ENCODE results near the gene TPPP. TPM values are rescaled to one million over a fixed set of nuclear protein-coding genes. Genes with fewer than 3 reads are reported as not detected.

The TPPP gene
- total RNA-seq, 1 experiment from 2014 or later = 0.12 TPM

GRCh38 chr5:673161-673830 is 19.9 kb downstream of the TPPP start:
- POLR2A ChIA-PET = interaction anchor here (0.6 to 0.9 kb wide), 3 partner anchors 157 to 227 kb away, joined by 3 to 4 read pairs (median 3); no protein-coding TSS in a partner anchor
- no peak overlapping the region for H3K4me3 Mint-ChIP-seq (ENCODE audit: unreplicated experiment)
- BruUV-seq (replicated peaks) = no TSS peak
- peaks cover 13% of the 10 kb centered on the region for H3K4me1 Mint-ChIP-seq (ENCODE audit: insufficient read depth, unreplicated experiment)
- TF ChIP-seq, protein P1, sequence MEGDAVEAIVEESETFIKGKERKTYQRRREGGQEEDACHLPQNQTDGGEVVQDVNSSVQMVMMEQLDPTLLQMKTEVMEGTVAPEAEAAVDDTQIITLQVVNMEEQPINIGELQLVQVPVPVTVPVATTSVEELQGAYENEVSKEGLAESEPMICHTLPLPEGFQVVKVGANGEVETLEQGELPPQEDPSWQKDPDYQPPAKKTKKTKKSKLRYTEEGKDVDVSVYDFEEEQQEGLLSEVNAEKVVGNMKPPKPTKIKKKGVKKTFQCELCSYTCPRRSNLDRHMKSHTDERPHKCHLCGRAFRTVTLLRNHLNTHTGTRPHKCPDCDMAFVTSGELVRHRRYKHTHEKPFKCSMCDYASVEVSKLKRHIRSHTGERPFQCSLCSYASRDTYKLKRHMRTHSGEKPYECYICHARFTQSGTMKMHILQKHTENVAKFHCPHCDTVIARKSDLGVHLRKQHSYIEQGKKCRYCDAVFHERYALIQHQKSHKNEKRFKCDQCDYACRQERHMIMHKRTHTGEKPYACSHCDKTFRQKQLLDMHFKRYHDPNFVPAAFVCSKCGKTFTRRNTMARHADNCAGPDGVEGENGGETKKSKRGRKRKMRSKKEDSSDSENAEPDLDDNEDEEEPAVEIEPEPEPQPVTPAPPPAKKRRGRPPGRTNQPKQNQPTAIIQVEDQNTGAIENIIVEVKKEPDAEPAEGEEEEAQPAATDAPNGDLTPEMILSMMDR (IDR thresholded peaks at IDR 0.05; ENCODE audit: unreplicated experiment) = no peak
- intact Hi-C loops (cut with micrococcal nuclease) = loop anchor here (5.0 to 10.0 kb wide), 2 partner anchors 182 to 494 kb away; partner anchors contain the start of gene ZDHHC11
- CTCF ChIA-PET = interaction anchor here (0.6 to 6.5 kb wide), 3 partner anchors 230 to 791 kb away, joined by 3 to 63 read pairs (median 3); no protein-coding TSS in a partner anchor
- DNase-seq (ENCODE audit: unreplicated experiment) = no peak
- H3K36me3 Mint-ChIP-seq (ENCODE audit: insufficient read depth, unreplicated experiment) = no peaks in the 10 kb centered on the region
- H3K27ac Mint-ChIP-seq (ENCODE audit: low read depth, unreplicated experiment) = peak overlapping the region; percentile 57
- no peaks in the 10 kb centered on the region for H3K27me3 Mint-ChIP-seq (ENCODE audit: insufficient read depth, unreplicated experiment)
- no peaks in the 10 kb centered on the region for H3K9me3 Mint-ChIP-seq (ENCODE audit: unreplicated experiment)

- H3K9me3 Mint-ChIP-seq (ENCODE audit: unreplicated experiment) = no peaks in the 10 kb centered on the region
- H3K27me3 Mint-ChIP-seq (ENCODE audit: insufficient read depth, unreplicated experiment) = no peaks in the 10 kb centered on the region
- TF ChIP-seq, protein P1 (IDR thresholded peaks at IDR 0.05; ENCODE audit: unreplicated experiment) = no peak
- POLR2A ChIA-PET = interaction anchor here (0.6 to 0.9 kb wide), 3 partner anchors 156 to 228 kb away, joined by 3 to 4 read pairs (median 3); no protein-coding TSS in a partner anchor
- CTCF ChIA-PET = interaction anchor here (0.5 to 6.5 kb wide), 10 partner anchors 20 to 1620 kb away, joined by 3 to 63 read pairs (median 3); no protein-coding TSS in a partner anchor
- H3K4me3 Mint-ChIP-seq (ENCODE audit: unreplicated experiment) = no peak overlapping the region
- no peaks in the 10 kb centered on the region for H3K36me3 Mint-ChIP-seq (ENCODE audit: insufficient read depth, unreplicated experiment)
- peak; percentile 80 for DNase-seq (ENCODE audit: unreplicated experiment)
- peak overlapping the region; percentile 57 for H3K27ac Mint-ChIP-seq (ENCODE audit: low read depth, unreplicated experiment)
- BruUV-seq (replicated peaks) = no TSS peak
- intact Hi-C loops (cut with micrococcal nuclease) = loop anchor here (5.0 to 10.0 kb wide), 2 partner anchors 182 to 495 kb away; partner anchors contain the start of gene ZDHHC11
- H3K4me1 Mint-ChIP-seq (ENCODE audit: insufficient read depth, unreplicated experiment) = peaks cover 13% of the 10 kb centered on the region
These were observed 20.6 kb downstream of the TPPP start for GRCh38 chr5:672329-673160.

GRCh38 chr5:671459-672328 is 21.5 kb downstream of the TPPP start:
- DNase-seq (ENCODE audit: unreplicated experiment) = peak; percentile 67
- ChIA-PET POLR2A (no interaction called here), CTCF (interaction anchor here (0.5 to 6.5 kb wide), 18 partner anchors 10 to 1050 kb away, joined by 3 to 63 read pairs (median 3); no protein-coding TSS in a partner anchor)
- H3K4me3 Mint-ChIP-seq (ENCODE audit: unreplicated experiment) = no peak overlapping the region
- no peak overlapping the region for H3K27ac Mint-ChIP-seq (ENCODE audit: low read depth, unreplicated experiment)
- H3K4me1 Mint-ChIP-seq (ENCODE audit: insufficient read depth, unreplicated experiment) = peaks cover 13% of the 10 kb centered on the region
- TF ChIP-seq, protein P1 (IDR thresholded peaks at IDR 0.05; ENCODE audit: unreplicated experiment) = peak; percentile 95
- no peaks in the 10 kb centered on the region for H3K9me3 Mint-ChIP-seq (ENCODE audit: unreplicated experiment)
- H3K36me3 Mint-ChIP-seq (ENCODE audit: insufficient read depth, unreplicated experiment) = peaks cover 4% of the 10 kb centered on the region
- no peaks in the 10 kb centered on the region for H3K27me3 Mint-ChIP-seq (ENCODE audit: insufficient read depth, unreplicated experiment)
- intact Hi-C loops (cut with micrococcal nuclease) = loop anchor here (2.0 to 10.0 kb wide), 3 partner anchors 183 to 496 kb away; partner anchors contain the start of gene ZDHHC11
- BruUV-seq (replicated peaks) = no TSS peak
